Psoas muscle (tissue), 8 donors: Measurements from ENCODE around the gene BICC1. TPM values are rescaled to one million over a fixed set of nuclear protein-coding genes. Genes with fewer than 3 reads are reported as not detected.

Source experiments
- ATAC-seq, 4 donors: fragments of 200-7000 bp; cut with Tn5 transposase; one replicate each; pipeline ENCODE4 v1.9.1; 2020; ENCODE audit warnings: moderate library complexity in 3 of 4, mild to moderate bottlenecking in 2 of 4
- DNase-seq, 2 donors: peaks; one replicate each; pipeline ENCODE4 v3.0.0-alpha.2; 2020
- H3K27ac ChIP-seq: fragments of 200-600 bp; one replicate; pipeline ENCODE4 v1.8.0; 2022
- H3K27me3 ChIP-seq, 3 donors: fragments of 200-600 bp in 1 of 3; one replicate each; pipeline versions ENCODE4 v1.6.1 to v1.8.0; 2013 to 2022; ENCODE audit warnings: low read length in 2 of 3, mild to moderate bottlenecking in 2 of 3, moderate library complexity in 1 of 3; ENCODE audit not compliant: insufficient read depth in 3 of 3
- H3K36me3 ChIP-seq, 2 donors: fragments of 200-600 bp in 1 of 2; one replicate each; pipeline versions ENCODE4 v1.6.1 to v1.8.0; 2013 to 2022; ENCODE audit warnings: low read depth in 1 of 2, mild to moderate bottlenecking in 1 of 2, moderate library complexity in 1 of 2; ENCODE audit not compliant: insufficient read depth in 1 of 2
- H3K4me1 ChIP-seq: fragments of 200-600 bp; one replicate; pipeline ENCODE4 v1.8.0; 2022
- H3K4me3 ChIP-seq: fragments of 200-600 bp; one replicate; pipeline ENCODE4 v1.8.0; 2022; ENCODE audit warnings: mild to moderate bottlenecking
- H3K9me3 ChIP-seq: fragments of 200-600 bp; one replicate; pipeline ENCODE4 v1.8.0; 2022
- WGBS, 3 donors: extraction: QIAGEN DNeasy Blood & Tissue Kit; methylation state at CpG; one replicate each; pipeline versions ENCODE4 v1.1.6 to v1.1.7; 2013; 5-methylcytosine and 5-hydroxymethylcytosine counted together
- intact Hi-C, 2 donors: fragments of 100-400 bp; cut with DNase I; formaldehyde crosslinking; loops; one replicate each; pipeline versions ENCODE4 v1.11.0 to v1.14.2; 2022
- polyA plus RNA-seq, 3 donors: library from polyadenylated mRNA; stranded (reverse); fragments of 200-250 nt; gene quantifications; one replicate each; pipeline ENCODE4 v1.2.3, GENCODE V29; 2013
- total RNA-seq, 4 donors: library from RNA; stranded (reverse); fragmentation: NEBNext Ultra II Directional in 2 of 4; extraction: Animal tissue kit (Norgen Biotek cat#: 25700) in 2 of 4; gene quantifications; one replicate each; pipeline versions ENCODE4 v1.2.1 to v1.2.4, GENCODE V29; 2021 to 2023
- TF ChIP-seq, protein P1 (sequence below): fragments of 200-600 bp; IDR thresholded peaks from one replicate; pipeline ENCODE4 v1.8.0; 2022; ENCODE audit warnings: antibody characterized with exemption
- donor health status: healthy with polysubstance abuse.
- donor health status: DM: no; HTN: no; CAD: no; lungs with moderate emphysema.
- donor health status: Bipolar disorder and iron deficiency.
- donor health status: healthy.
- donor health status: DM: yes; HTN: yes; CAD: no.
- donor health status: DM: no; HTN: no; CAD: no.
- donor health status: DM: no; HTN: no; CAD: no.
- donor health status: DM: yes; HTN: yes; CAD: no.

BICC1 gene
- total and polyA plus RNA-seq, 7 donors = 4.7 to 13.2 (median 6.9) TPM

DNA sequence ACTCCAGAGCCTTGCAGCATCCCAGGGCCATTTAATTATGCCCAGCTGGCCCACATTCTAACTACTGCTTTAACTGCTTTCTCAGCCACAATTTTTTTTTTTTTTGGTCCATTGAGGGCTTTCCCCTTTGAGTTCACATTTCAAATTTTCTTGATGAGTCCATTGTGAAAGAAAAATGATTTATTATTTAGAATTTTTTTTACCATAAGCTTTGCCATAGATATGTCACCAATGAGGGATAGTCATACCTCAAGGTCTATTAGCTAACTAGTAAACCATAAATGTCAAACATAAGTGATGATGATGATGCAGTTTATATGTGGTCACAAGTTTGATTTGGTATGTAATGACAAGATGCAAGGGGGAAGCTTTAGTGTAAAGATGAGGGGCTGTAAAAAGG is 282.9 kb downstream of the BICC1 start:
- Histone ChIP-seq H3K4me3 (no peak overlapping the region), H3K9me3 (no peaks in the 10 kb centered on the region), H3K36me3 (peaks cover 0 to 5% of the 10 kb centered on the region in 2 donors), H3K27ac (no peak overlapping the region), H3K27me3 (no peaks in the 10 kb centered on the region), H3K4me1 (no peaks in the 10 kb centered on the region)
- TF ChIP-seq, protein P1, sequence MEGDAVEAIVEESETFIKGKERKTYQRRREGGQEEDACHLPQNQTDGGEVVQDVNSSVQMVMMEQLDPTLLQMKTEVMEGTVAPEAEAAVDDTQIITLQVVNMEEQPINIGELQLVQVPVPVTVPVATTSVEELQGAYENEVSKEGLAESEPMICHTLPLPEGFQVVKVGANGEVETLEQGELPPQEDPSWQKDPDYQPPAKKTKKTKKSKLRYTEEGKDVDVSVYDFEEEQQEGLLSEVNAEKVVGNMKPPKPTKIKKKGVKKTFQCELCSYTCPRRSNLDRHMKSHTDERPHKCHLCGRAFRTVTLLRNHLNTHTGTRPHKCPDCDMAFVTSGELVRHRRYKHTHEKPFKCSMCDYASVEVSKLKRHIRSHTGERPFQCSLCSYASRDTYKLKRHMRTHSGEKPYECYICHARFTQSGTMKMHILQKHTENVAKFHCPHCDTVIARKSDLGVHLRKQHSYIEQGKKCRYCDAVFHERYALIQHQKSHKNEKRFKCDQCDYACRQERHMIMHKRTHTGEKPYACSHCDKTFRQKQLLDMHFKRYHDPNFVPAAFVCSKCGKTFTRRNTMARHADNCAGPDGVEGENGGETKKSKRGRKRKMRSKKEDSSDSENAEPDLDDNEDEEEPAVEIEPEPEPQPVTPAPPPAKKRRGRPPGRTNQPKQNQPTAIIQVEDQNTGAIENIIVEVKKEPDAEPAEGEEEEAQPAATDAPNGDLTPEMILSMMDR = no peak
- no peak for ATAC-seq
- no peak for DNase-seq
- intact Hi-C loops = no loop called here

DNA sequence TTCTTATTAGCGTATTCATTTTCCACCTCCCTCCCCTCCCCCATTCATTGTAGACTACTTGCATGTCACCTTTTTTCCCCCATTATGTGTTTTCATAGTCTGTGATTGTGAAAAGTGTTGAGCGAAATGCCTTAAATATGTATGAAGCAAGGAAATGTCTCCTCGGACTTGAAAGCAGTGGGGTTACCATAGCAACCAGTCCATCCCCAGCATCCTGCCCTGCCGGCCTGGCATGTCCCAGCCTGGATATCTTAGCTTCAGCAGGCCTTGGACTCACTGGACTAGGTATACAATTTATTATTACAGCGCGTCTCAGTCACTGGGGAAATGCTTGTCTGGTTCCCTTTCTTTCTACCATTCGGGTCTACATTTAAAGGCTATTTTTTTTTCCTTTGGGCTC is 283.6 kb downstream of the BICC1 start:
- WGBS, 3 donors = 81 to 89% (median 88%) methylated on average over 7 of the region's 7 CpGs

DNA sequence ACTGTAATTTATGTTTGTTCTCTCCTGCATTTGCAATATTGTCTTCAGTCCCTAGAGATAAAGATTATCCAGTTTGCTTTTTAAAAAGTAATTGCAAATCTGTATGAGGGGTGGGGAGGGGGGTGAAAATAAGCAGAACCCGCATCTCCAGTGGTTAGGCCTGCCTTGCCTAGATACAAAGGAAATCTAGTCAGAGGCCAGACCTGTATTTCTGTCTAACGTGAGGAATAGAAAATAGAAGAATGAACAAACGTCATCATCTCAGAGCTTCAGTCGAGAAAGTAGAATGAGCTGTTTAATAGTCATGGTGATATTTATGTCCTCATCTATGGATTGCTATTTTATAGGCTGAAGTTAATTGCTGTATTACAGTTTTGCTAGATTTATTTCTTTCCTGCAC is 284.2 kb downstream of the BICC1 start:
- ATAC-seq = no peak
- Histone ChIP-seq H3K9me3 (no peaks in the 10 kb centered on the region), H3K4me1 (no peaks in the 10 kb centered on the region), H3K36me3 (peaks cover 0 to 16% of the 10 kb centered on the region in 2 donors), H3K27ac (no peak overlapping the region), H3K4me3 (no peak overlapping the region), H3K27me3 (no peaks in the 10 kb centered on the region)
- WGBS, 3 donors = 55 to 76% (median 62%) methylated on average over 4 of the region's 4 CpGs
- intact Hi-C loops = no loop called here
- DNase-seq = no peak
- TF ChIP-seq, protein P1 = no peak

More for the DNA sequence above, 283.6 kb downstream of the BICC1 start:
- Histone ChIP-seq H3K27me3 (no peaks in the 10 kb centered on the region), H3K4me3 (no peak overlapping the region), H3K36me3 (peaks cover 0 to 11% of the 10 kb centered on the region in 2 donors), H3K27ac (no peak overlapping the region), H3K4me1 (no peaks in the 10 kb centered on the region), H3K9me3 (no peaks in the 10 kb centered on the region)
- no peak for DNase-seq
- ATAC-seq = no peak
- TF ChIP-seq, protein P1 = no peak
- intact Hi-C loops = no loop called here

DNA sequence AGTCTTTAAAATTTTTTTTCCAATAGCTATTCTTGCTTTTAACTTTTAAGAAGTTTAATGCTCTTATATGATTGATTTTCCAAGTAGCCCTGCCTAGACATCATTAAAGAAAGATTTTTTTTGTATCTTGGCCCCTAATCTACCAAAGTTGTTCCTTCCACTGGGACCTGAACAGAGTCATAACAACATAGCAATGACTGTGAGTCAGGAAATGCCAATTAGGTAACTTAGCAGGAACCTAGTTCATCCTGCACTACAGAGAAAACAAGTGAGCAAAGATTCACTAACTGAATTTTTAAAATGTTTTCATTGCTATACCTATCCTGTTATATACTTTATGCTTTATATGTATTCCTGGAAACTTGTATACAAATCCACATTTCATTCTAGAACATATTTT is 284.7 kb downstream of the BICC1 start:
- intact Hi-C loops = no loop called here
- H3K4me1 ChIP-seq = no peaks in the 10 kb centered on the region
- peak in 3 of 4 donors; percentile 51 to 54 (median 53) for ATAC-seq
- H3K4me3 ChIP-seq = no peak overlapping the region
- TF ChIP-seq, protein P1 = no peak
- peaks cover 0 to 20% of the 10 kb centered on the region in 2 donors for H3K36me3 ChIP-seq
- no peaks in the 10 kb centered on the region for H3K9me3 ChIP-seq
- H3K27ac ChIP-seq = no peak overlapping the region
- no peak for DNase-seq
- no peaks in the 10 kb centered on the region for H3K27me3 ChIP-seq

DNA sequence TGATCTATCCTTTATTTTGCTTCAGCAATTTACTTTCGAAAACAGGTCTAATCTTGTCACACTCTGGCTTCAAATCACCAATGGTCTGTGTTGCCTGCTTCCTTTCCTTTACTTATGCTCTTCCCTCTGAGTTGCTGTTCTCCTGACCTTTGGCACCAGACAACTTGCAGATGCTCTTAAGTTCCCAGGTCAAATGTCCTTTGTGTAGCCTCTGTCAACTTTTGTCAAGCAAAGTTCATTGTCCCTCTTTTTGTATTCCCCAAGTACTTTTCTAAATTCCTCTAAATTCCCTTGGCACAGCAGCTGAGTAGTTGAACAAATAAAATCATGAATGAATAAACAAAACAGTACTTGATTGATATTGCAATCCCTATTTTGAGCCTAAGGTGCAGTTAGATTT is 289.4 kb downstream of the BICC1 start:
- Histone ChIP-seq H3K27ac (no peak overlapping the region), H3K4me3 (no peak overlapping the region), H3K4me1 (no peaks in the 10 kb centered on the region), H3K27me3 (no peaks in the 10 kb centered on the region), H3K9me3 (no peaks in the 10 kb centered on the region), H3K36me3 (peaks cover 0 to 39% of the 10 kb centered on the region in 2 donors)
- TF ChIP-seq, protein P1 = no peak
- intact Hi-C loops = no loop called here
- no peak for DNase-seq
- 74 to 87% (median 81%) methylated on average over 1 of the region's 1 CpG for WGBS, 3 donors
- ATAC-seq = no peak
